OCI-LY7 (cell line): ENCODE data around the gene ZNF486. TPM values are rescaled to one million over a fixed set of nuclear protein-coding genes. Genes with fewer than 3 reads are reported as not detected.
"Not testable (repeated sequence)": the region's sequence is repeated elsewhere in the genome, so short reads cannot be mapped to it uniquely, and the experiment has no call there.

Experiments used
- BruUV-seq: library from RNA; stranded (reverse); fragments of 400-500 nt; replicated peaks from 2 replicates; lab custom pipeline; 2021; lab: Mats Ljungman, UMichigan
- CTCF ChIA-PET: fragments of 300-600 bp; sonication (Branson Sonifier 250); formaldehyde crosslinking; loops from one replicate; lab custom pipeline; 2022; ENCODE audit warnings: antibody characterized with exemption; ENCODE audit not compliant: unreplicated experiment; lab: Charles Lee
- POLR2A ChIA-PET: fragments of 300-600 bp; sonication (Branson Sonifier 250); formaldehyde crosslinking; loops from one replicate; lab custom pipeline; 2022; ENCODE audit warnings: antibody characterized with exemption; lab: Charles Lee
- DNase-seq: peaks from one replicate; pipeline ENCODE4 v3.0.0-alpha.2; 2015; ENCODE audit warnings: low spot score
- H2AFZ ChIP-seq: fragments of 200-600 bp; sonication (generic), shearing (Covaris generic); 2 replicates; pipeline ENCODE4 v1.6.1; 2014; ENCODE audit warnings: mild to moderate bottlenecking, antibody characterized with exemption, low read length, moderate library complexity
- H3K27ac ChIP-seq: fragments of 200-600 bp; sonication (generic); 2 replicates; pipeline ENCODE4 v1.5.1; 2014; ENCODE audit warnings: mixed run types, low read depth, mild to moderate bottlenecking, moderate library complexity, low read length, inconsistent platforms; ENCODE audit not compliant: poor library complexity, severe bottlenecking
- H3K36me3 ChIP-seq: fragments of 200-600 bp; sonication (generic); 2 replicates; pipeline ENCODE4 v1.6.1; 2014; ENCODE audit warnings: mild to moderate bottlenecking, antibody characterized with exemption, low read length, moderate library complexity, mixed read lengths; ENCODE audit not compliant: insufficient read depth
- H3K4me1 ChIP-seq: fragments of 200-600 bp; sonication (generic); 2 replicates; pipeline ENCODE4 v1.5.1; 2014; ENCODE audit warnings: mild to moderate bottlenecking, low read length; ENCODE audit not compliant: insufficient read depth, poor library complexity, severe bottlenecking
- H3K4me2 ChIP-seq: fragments of 200-600 bp; sonication (generic); 2 replicates; pipeline ENCODE4 v1.6.1; 2014; ENCODE audit warnings: mild to moderate bottlenecking, low read length
- H3K4me3 ChIP-seq: fragments of 200-600 bp; sonication (generic); 2 replicates; pipeline ENCODE4 v1.5.1; 2014; ENCODE audit warnings: mild to moderate bottlenecking, low read depth, low read length; ENCODE audit not compliant: poor library complexity, severe bottlenecking
- H3K79me2 ChIP-seq: fragments of 200-600 bp; sonication (generic); 2 replicates; pipeline ENCODE4 v1.6.1; 2016; ENCODE audit warnings: low read depth, mild to moderate bottlenecking, low read length, moderate library complexity, mixed read lengths; ENCODE audit not compliant: insufficient read depth
- H3K9me2 ChIP-seq: fragments of 200-600 bp; sonication (generic); 2 replicates; pipeline ENCODE4 v1.6.1; 2016; ENCODE audit warnings: mild to moderate bottlenecking, low read length, mixed read lengths; ENCODE audit not compliant: insufficient read depth
- H3K9me3 ChIP-seq: fragments of 200-600 bp; sonication (generic); 2 replicates; pipeline ENCODE4 v1.6.1; 2014; ENCODE audit warnings: mild to moderate bottlenecking, mixed run types, low read length, mixed read lengths
- H4K20me1 ChIP-seq: fragments of 200-600 bp; sonication (generic); 2 replicates; pipeline ENCODE4 v1.6.1; 2014; ENCODE audit warnings: mild to moderate bottlenecking, antibody characterized with exemption, low read length, moderate library complexity, mixed read lengths; ENCODE audit not compliant: insufficient read depth
- EZH2phosphoT487 ChIP-seq: fragments of 200-600 bp; sonication (generic); IDR thresholded peaks from 2 replicates; pipeline ENCODE4 v1.6.1; 2018; ENCODE audit warnings: low read depth, borderline replicate concordance, mild to moderate bottlenecking, mixed run types, antibody characterized with exemption, low read length, moderate library complexity, mixed read lengths
- intact Hi-C: fragments of 100-400 bp; cut with micrococcal nuclease; formaldehyde crosslinking; loops from one replicate; pipeline ENCODE4 v1.10.0; 2022; ENCODE audit not compliant: unreplicated experiment
- small RNA-seq: library from RNA; depleted of rRNA; stranded (forward); fragments of <200 nt; gene quantifications from one replicate; pipeline ENCODE3, GENCODE V24; 2014
- total RNA-seq, 2 experiments: library from RNA; depleted of rRNA in 1 of 2; stranded (reverse); fragments of >200 nt in 1 of 2; shearing (Covaris generic) in 1 of 2; gene quantifications; 2 replicates each; pipeline ENCODE4 v1.2.3, GENCODE V29; 2014 to 2022
- TF ChIP-seq, protein P1 (sequence below): fragments of 200-600 bp; sonication (generic); conservative IDR thresholded peaks from 2 replicates; pipeline ENCODE4 v1.5.1; 2014; ENCODE audit warnings: mild to moderate bottlenecking, antibody characterized with exemption, low read length, moderate library complexity, mixed read lengths

ZNF486 gene
- total RNA-seq, 2 experiments from 2014 or later: 0.03 to 0.08 TPM

DNA sequence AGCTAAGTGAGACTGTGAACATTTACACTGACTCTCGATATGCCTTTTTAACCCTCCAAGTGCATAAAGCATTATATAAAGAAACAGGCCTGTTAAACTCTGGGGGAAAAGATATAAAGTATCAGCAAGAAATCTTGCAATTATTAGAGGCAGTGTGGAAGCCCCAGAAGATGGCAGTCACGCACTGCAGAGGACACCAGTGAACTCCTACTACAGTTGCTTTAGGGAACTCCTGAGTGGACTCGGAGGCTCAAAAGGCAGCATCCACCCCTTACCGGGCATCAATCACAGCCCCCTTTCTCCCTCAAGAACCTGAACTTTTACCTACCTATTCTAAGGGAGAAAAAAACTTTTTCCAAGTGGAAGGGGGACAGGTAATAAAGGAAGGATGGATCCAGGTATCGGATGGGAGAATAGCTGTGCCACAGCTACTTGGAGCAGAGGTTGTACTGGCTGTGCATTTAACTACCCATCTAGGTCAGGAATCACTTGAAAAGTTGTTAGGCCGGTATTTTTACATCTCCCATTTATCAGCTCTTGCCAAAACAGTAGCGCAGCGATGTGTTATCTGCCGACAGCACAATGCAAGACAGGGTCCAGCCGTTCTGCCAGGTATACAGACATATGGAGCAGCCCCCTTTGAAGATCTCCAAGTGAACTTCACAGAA lies 80.1 kb downstream of the ZNF486 start:
- Histone ChIP-seq H3K27ac (no peak overlapping the region), H3K4me2 (no peak overlapping the region), H3K79me2 (no peaks in the 10 kb centered on the region), H3K4me3 (no peak overlapping the region), H3K9me3 (no peaks in the 10 kb centered on the region), H2AFZ (no peak overlapping the region; the same call in 1 of the 2 replicates), H3K9me2 (no peaks in the 10 kb centered on the region), H3K36me3 (no peaks in the 10 kb centered on the region), H3K4me1 (peaks cover 12% of the 10 kb centered on the region), H4K20me1 (no peaks in the 10 kb centered on the region)
- ChIA-PET POLR2A (no interaction called here), CTCF (no interaction called here)
- DNase-seq: peak; percentile 77
- BruUV-seq: no TSS peak
- intact Hi-C loops: loop anchor here (1.0 to 10.0 kb wide), 2 partner anchors 113 to 252 kb away; no protein-coding TSS in a partner anchor
- TF ChIP-seq, protein P1, sequence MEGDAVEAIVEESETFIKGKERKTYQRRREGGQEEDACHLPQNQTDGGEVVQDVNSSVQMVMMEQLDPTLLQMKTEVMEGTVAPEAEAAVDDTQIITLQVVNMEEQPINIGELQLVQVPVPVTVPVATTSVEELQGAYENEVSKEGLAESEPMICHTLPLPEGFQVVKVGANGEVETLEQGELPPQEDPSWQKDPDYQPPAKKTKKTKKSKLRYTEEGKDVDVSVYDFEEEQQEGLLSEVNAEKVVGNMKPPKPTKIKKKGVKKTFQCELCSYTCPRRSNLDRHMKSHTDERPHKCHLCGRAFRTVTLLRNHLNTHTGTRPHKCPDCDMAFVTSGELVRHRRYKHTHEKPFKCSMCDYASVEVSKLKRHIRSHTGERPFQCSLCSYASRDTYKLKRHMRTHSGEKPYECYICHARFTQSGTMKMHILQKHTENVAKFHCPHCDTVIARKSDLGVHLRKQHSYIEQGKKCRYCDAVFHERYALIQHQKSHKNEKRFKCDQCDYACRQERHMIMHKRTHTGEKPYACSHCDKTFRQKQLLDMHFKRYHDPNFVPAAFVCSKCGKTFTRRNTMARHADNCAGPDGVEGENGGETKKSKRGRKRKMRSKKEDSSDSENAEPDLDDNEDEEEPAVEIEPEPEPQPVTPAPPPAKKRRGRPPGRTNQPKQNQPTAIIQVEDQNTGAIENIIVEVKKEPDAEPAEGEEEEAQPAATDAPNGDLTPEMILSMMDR: peak; percentile 90
- no peak for TF ChIP-seq EZH2phosphoT487

DNA sequence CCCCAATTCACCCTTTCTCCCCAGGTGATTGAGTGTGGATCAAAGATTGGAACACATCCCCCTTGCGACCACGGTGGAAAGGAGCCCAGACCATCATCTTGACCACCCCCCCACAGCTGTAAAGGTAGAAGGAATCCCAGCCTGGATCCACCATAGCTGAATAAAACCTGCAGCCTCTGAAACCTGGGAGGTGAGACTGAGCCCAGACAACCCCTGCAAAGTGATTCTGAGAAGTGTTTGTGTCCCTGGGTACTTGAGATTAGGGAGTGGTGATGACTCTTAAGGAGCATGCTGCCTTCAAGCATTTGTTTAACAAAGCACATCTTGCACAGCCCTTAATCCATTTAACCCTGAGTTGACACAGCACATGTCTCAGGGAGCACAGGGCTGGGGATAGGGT lies 81.2 kb downstream of the ZNF486 start:
- H3K4me3 ChIP-seq, DNase-seq, H4K20me1 ChIP-seq, H3K9me3 ChIP-seq, H3K36me3 ChIP-seq, H3K79me2 ChIP-seq, CTCF ChIA-PET, H3K9me2 ChIP-seq, H3K4me2 ChIP-seq, BruUV-seq: not testable (repeated sequence)
- peaks cover 12% of the 10 kb centered on the region for H3K4me1 ChIP-seq
- H3K27ac ChIP-seq: peak overlapping the region; percentile 15
- POLR2A ChIA-PET: interaction anchor here (0.6 kb wide), 1 partner anchor 50 kb away, joined by 3 read pairs; no protein-coding TSS in a partner anchor
- peak overlapping the region; percentile 79 for H2AFZ ChIP-seq
- intact Hi-C loops: loop anchor here (10.0 kb wide), 1 partner anchor 253 kb away; no protein-coding TSS in a partner anchor

Small RNA genes lying within 50 kb of the gene (small RNA-seq; reads per million reads assigned to genes)
- gene AC011447.4: not detected

Other genes with a start within 250 kb of the ZNF486 start
- 9.1 and 10.5 TPM in 2 replicates for gene ZNF682, start 127.7 kb upstream of the ZNF486 start, total RNA-seq (2014; rRNA removed; shearing (Covaris generic))
- gene ZNF682, start 127.7 kb upstream of the ZNF486 start, total RNA-seq (2022): 17.3 and 18.6 TPM in 2 replicates
- gene ZNF90, start 89.2 kb upstream of the ZNF486 start, total RNA-seq (2014; rRNA removed; shearing (Covaris generic)): 11.9 and 18.1 TPM in 2 replicates
- gene ZNF90, start 89.2 kb upstream of the ZNF486 start, total RNA-seq (2022): 27.0 and 27.6 TPM in 2 replicates